Activated naive CD4-positive, alpha-beta T cell treated with anti-CD3 and anti-CD28 coated beads, Interleukin-2, amount 50 U/mL, for 24 hours (primary cell): ENCODE results near the gene DYSF.

ENCODE experiments used
- H3K27ac Mint-ChIP-seq: one replicate; pipeline ENCODE4 v1.8.0; 2021; ENCODE audit warnings: mild to moderate bottlenecking, mixed read lengths
- H3K27me3 Mint-ChIP-seq: one replicate; pipeline ENCODE4 v1.8.0; 2021; ENCODE audit warnings: mixed read lengths
- H3K36me3 Mint-ChIP-seq: one replicate; pipeline ENCODE4 v1.8.0; 2021; ENCODE audit warnings: mixed read lengths
- H3K4me1 Mint-ChIP-seq: one replicate; pipeline ENCODE4 v1.8.0; 2021; ENCODE audit warnings: mixed read lengths
- H3K4me3 Mint-ChIP-seq: one replicate; pipeline ENCODE4 v1.8.0; 2021; ENCODE audit warnings: mild to moderate bottlenecking, mixed read lengths
- H3K9me3 Mint-ChIP-seq: one replicate; pipeline ENCODE4 v1.8.0; 2021; ENCODE audit warnings: mixed read lengths

DYSF gene

GRCh38 chr2:71719520-71720282 is 266.3 kb downstream of the DYSF start:
- H3K9me3 Mint-ChIP-seq = no peaks in the 10 kb centered on the region
- H3K27ac Mint-ChIP-seq = no peak overlapping the region
- no peaks in the 10 kb centered on the region for H3K4me1 Mint-ChIP-seq
- H3K4me3 Mint-ChIP-seq = no peak overlapping the region
- peaks cover 2% of the 10 kb centered on the region for H3K27me3 Mint-ChIP-seq
- H3K36me3 Mint-ChIP-seq = no peaks in the 10 kb centered on the region

- no peak overlapping the region for H3K4me3 Mint-ChIP-seq
- no peaks in the 10 kb centered on the region for H3K9me3 Mint-ChIP-seq
- no peak overlapping the region for H3K27ac Mint-ChIP-seq
- H3K27me3 Mint-ChIP-seq = peaks cover 2% of the 10 kb centered on the region
- H3K36me3 Mint-ChIP-seq = no peaks in the 10 kb centered on the region
- no peaks in the 10 kb centered on the region for H3K4me1 Mint-ChIP-seq
Observed at GRCh38 chr2:71720283-71720560, 266.9 kb downstream of the DYSF start.

GRCh38 chr2:71720596-71721361 is 267.4 kb downstream of the DYSF start:
- Mint-ChIP-seq H3K36me3 (no peaks in the 10 kb centered on the region), H3K9me3 (no peaks in the 10 kb centered on the region), H3K4me3 (no peak overlapping the region), H3K27me3 (peaks cover 2% of the 10 kb centered on the region), H3K27ac (no peak overlapping the region), H3K4me1 (no peaks in the 10 kb centered on the region)

- Mint-ChIP-seq H3K4me1 (no peaks in the 10 kb centered on the region), H3K27ac (no peak overlapping the region), H3K9me3 (no peaks in the 10 kb centered on the region), H3K36me3 (no peaks in the 10 kb centered on the region), H3K4me3 (no peak overlapping the region), H3K27me3 (peaks cover 2% of the 10 kb centered on the region)
Observed at GRCh38 chr2:71721362-71721665, 268.0 kb downstream of the DYSF start.

GRCh38 chr2:71721669-71722068 is 268.3 kb downstream of the DYSF start:
- H3K4me3 Mint-ChIP-seq = no peak overlapping the region
- no peak overlapping the region for H3K27ac Mint-ChIP-seq
- peaks cover 2% of the 10 kb centered on the region for H3K27me3 Mint-ChIP-seq
- H3K36me3 Mint-ChIP-seq = no peaks in the 10 kb centered on the region
- H3K9me3 Mint-ChIP-seq = no peaks in the 10 kb centered on the region
- H3K4me1 Mint-ChIP-seq = no peaks in the 10 kb centered on the region

- Mint-ChIP-seq H3K27ac (no peak overlapping the region), H3K27me3 (peaks cover 2% of the 10 kb centered on the region), H3K4me1 (no peaks in the 10 kb centered on the region), H3K4me3 (no peak overlapping the region), H3K9me3 (no peaks in the 10 kb centered on the region), H3K36me3 (no peaks in the 10 kb centered on the region)
Observed at GRCh38 chr2:71722286-71722685, 268.9 kb downstream of the DYSF start.

DNA sequence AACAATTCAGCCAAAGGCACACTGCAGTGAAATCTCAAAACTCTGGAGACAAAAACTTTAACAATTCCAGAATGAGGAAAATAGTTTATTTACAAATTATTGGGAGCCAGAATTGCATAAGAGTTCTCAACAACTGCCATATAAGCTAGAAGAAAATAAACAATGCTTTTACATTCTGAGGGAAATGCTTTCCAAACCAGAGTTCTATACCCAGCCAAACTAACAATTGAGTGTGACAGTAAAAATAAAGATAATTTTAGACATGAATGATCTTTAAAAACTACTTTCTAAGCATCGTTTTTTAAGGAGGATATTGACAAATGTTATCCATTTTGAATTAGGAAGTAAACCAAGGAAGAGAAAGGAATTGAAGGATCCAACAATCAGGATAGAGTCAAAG is 271.4 kb downstream of the DYSF start:
- H3K36me3 Mint-ChIP-seq = no peaks in the 10 kb centered on the region
- H3K4me1 Mint-ChIP-seq = no peaks in the 10 kb centered on the region
- H3K9me3 Mint-ChIP-seq = no peaks in the 10 kb centered on the region
- peaks cover 2% of the 10 kb centered on the region for H3K27me3 Mint-ChIP-seq
- H3K4me3 Mint-ChIP-seq = no peak overlapping the region
- H3K27ac Mint-ChIP-seq = no peak overlapping the region

DNA sequence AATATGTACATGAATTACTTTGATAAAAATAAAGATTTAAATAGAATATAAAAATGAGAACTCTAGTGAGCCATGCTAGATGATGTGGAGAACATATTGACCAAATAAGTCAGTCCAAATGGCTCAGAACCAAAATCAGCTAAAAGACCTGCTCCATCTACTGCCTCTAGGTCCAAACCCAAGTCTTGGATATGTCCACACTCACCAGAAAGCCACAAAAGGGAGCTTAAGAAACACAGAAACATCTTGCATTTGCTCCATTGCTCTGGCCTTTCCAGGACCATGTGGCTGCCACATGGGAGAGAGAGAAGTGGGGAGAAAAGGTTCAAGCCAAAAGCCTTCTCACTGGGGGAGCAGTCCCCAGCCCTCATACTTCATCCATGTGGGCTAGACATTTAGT is 272.5 kb downstream of the DYSF start:
- Mint-ChIP-seq H3K36me3 (no peaks in the 10 kb centered on the region), H3K9me3 (no peaks in the 10 kb centered on the region), H3K27ac (no peak overlapping the region), H3K27me3 (peaks cover 2% of the 10 kb centered on the region), H3K4me3 (no peak overlapping the region), H3K4me1 (no peaks in the 10 kb centered on the region)

DNA sequence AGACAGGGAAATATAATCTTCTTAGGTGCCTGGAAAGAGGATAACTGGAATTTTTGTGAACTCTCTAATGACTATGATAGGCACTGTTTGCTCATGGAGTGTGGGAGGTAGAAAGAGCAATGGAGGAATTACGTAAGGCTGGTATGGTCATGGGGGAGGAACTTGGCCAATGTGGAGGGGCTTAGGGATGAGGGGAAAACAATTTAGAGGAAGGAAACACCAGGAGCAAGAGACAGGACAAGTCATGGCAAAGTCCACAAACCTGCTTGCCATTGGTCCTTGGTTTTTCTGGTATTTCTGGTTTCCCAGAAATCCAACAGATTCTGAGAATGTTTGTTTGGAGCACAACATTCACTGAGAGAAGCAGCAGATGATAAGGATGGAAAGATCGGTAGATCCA is 274.2 kb downstream of the DYSF start:
- no peaks in the 10 kb centered on the region for H3K27me3 Mint-ChIP-seq
- no peaks in the 10 kb centered on the region for H3K9me3 Mint-ChIP-seq
- no peaks in the 10 kb centered on the region for H3K36me3 Mint-ChIP-seq
- no peak overlapping the region for H3K27ac Mint-ChIP-seq
- H3K4me1 Mint-ChIP-seq = no peaks in the 10 kb centered on the region
- H3K4me3 Mint-ChIP-seq = no peak overlapping the region

GRCh38 chr2:71728036-71728435 is 274.7 kb downstream of the DYSF start:
- Mint-ChIP-seq H3K9me3 (no peaks in the 10 kb centered on the region), H3K36me3 (no peaks in the 10 kb centered on the region), H3K27ac (no peak overlapping the region), H3K4me1 (no peaks in the 10 kb centered on the region), H3K27me3 (no peaks in the 10 kb centered on the region), H3K4me3 (no peak overlapping the region)

GRCh38 chr2:71730785-71731383 is 277.5 kb downstream of the DYSF start:
- Mint-ChIP-seq H3K27ac (no peak overlapping the region), H3K36me3 (no peaks in the 10 kb centered on the region), H3K4me1 (no peaks in the 10 kb centered on the region), H3K9me3 (no peaks in the 10 kb centered on the region), H3K27me3 (no peaks in the 10 kb centered on the region), H3K4me3 (no peak overlapping the region)

DNA sequence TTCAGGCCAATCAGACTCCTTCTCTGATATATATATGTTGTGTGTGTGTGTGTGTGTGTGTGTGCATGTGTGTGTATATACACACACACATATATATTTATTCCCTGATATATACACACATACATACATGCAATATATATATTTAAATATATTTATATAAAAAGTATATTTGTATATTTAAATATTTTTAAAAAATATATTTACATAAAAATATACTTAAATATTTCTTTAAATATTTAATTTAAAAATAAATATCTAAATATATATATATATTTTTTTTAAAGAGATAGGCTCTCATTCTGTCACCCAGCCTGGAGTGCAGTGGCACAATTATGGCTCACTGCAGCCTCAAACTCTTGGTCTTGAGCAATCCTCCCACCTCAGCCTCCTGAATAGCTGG is 281.3 kb downstream of the DYSF start:
- H3K27ac Mint-ChIP-seq = no peak overlapping the region
- H3K36me3 Mint-ChIP-seq = no peaks in the 10 kb centered on the region
- no peaks in the 10 kb centered on the region for H3K4me1 Mint-ChIP-seq
- peaks cover 5% of the 10 kb centered on the region for H3K9me3 Mint-ChIP-seq
- H3K27me3 Mint-ChIP-seq = peaks cover 2% of the 10 kb centered on the region
- H3K4me3 Mint-ChIP-seq = no peak overlapping the region

DNA sequence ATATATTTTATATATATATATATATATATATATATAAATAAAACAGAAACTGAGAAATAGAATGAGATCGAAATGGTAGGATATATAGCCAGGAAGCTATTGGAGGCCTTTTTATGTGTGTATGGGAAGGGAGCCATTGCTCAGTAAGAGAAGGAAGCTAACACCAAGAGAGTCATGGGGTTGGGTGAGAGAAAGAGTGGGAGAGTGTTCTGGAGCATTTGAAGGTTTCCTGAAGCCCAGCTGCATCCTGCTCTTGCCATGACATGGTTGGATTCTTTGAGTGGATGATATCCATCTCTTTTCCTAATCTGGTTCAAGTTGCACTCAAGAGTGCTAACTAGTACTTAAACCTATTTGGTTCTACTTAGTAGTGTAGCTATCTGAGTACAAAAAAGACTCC is 282.3 kb downstream of the DYSF start:
- Mint-ChIP-seq H3K27ac (no peak overlapping the region), H3K4me3 (no peak overlapping the region), H3K9me3 (peaks cover 5% of the 10 kb centered on the region), H3K4me1 (no peaks in the 10 kb centered on the region), H3K27me3 (peaks cover 2% of the 10 kb centered on the region), H3K36me3 (no peaks in the 10 kb centered on the region)
